ENCODE results near the gene EFCAB9. TPM values are rescaled to one million over a fixed set of nuclear protein-coding genes. Genes with fewer than 3 reads are reported as not detected.

Gene EFCAB9
- total and polyA plus RNA-seq, 2 of the 8 experiments (the other 6 are each of a cell fraction or from before 2014, with no cell fraction given), result not detected

- peaks cover 0 to 8% of the 10 kb centered on the region in 2 experiments; a peak in 1 of 4 replicates for H3K79me2 ChIP-seq (ENCODE audit: control insufficient read depth in 1 of 2, insufficient read depth in 2 of 2, low read length in 2 of 2)
- H3K4ac ChIP-seq (replicated peaks; ENCODE audit: insufficient read length, low read depth, low read length), result no peak overlapping the region
- H3K56ac ChIP-seq (replicated peaks; ENCODE audit: insufficient read length, low read depth, low read length), result no peak overlapping the region
- H4K20me1 ChIP-seq (replicated peaks in 1 of 2; ENCODE audit: control insufficient read depth in 1 of 2, insufficient read depth in 2 of 2, low read length in 2 of 2), result no peaks in the 10 kb centered on the region
- no peak overlapping the region for H2BK120ac ChIP-seq (replicated peaks; ENCODE audit: low read depth, low read length)
- no peaks in the 10 kb centered on the region for H3K4me1 ChIP-seq (replicated peaks in 1 of 4; ENCODE audit: control insufficient read depth in 3 of 4, insufficient read depth in 4 of 4, low read length in 3 of 4)
- H3K23me2 ChIP-seq (ENCODE audit: low read depth, low read length), result no peaks in the 10 kb centered on the region
- no peak overlapping the region for H3K18ac ChIP-seq (ENCODE audit: extremely low read depth, low read length)
- H4K5ac ChIP-seq (ENCODE audit: insufficient read length, low read depth, low read length), result no peak overlapping the region
- no peaks in the 10 kb centered on the region for H3K79me1 ChIP-seq (ENCODE audit: low read depth, low read length)
- no peak overlapping the region for H2BK12ac ChIP-seq (ENCODE audit: low read depth, low read length)
- no peak overlapping the region for H3K9ac ChIP-seq (replicated peaks in 1 of 4; ENCODE audit: extremely low read depth in 1 of 4, low read depth in 3 of 4, low read length in 3 of 4)
- no peak overlapping the region for H2AFZ ChIP-seq (ENCODE audit: low read length)
- H3K9me3 ChIP-seq (ENCODE audit: insufficient read depth in 2 of 2, low read depth in 1 of 2, low read length in 1 of 2), result no peaks in the 10 kb centered on the region
- TF ChIP-seq HDAC2 (IDR thresholded peaks at IDR 0.05; ENCODE audit: borderline replicate concordance in 1 of 2, low read depth in 2 of 2, low read length in 2 of 2) (no peak), USF2 (IDR thresholded peaks at IDR 0.05; ENCODE audit: low read length) (no peak), JUN (IDR thresholded peaks at IDR 0.05; ENCODE audit: low read depth, low read length) (no peak), CTBP2 (IDR thresholded peaks at IDR 0.05; ENCODE audit: borderline replicate concordance, insufficient read depth, insufficient read length, low read length) (no peak), EZH2 (IDR thresholded peaks at IDR 0.05; ENCODE audit: low read depth, low read length, severe bottlenecking) (no peak), NANOG (IDR thresholded peaks at IDR 0.05; ENCODE audit: insufficient read depth, low read depth, low read length, poor library complexity, severe bottlenecking) (no peak), CEBPB (IDR thresholded peaks at IDR 0.05; ENCODE audit: low read depth, low read length) (no peak), MAX (IDR thresholded peaks at IDR 0.05) (no peak), CHD2 (IDR thresholded peaks at IDR 0.05; ENCODE audit: low read length) (no peak), NRF1 (IDR thresholded peaks at IDR 0.05; ENCODE audit: low read depth, low read length) (no peak)
- H3K14ac ChIP-seq (ENCODE audit: insufficient read length), result no peak overlapping the region
- H2BK15ac ChIP-seq (ENCODE audit: low read length), result no peak overlapping the region
- no peak overlapping the region for H3K23ac ChIP-seq (ENCODE audit: insufficient read length)
- POLR2A ChIA-PET (ENCODE audit: partially characterized antibody), result no interaction called here
- CTCF ChIA-PET (ENCODE audit: partially characterized antibody), result no interaction called here
- no peak for DNase-seq (ENCODE audit: low read depth in 1 of 2, low spot score in 2 of 2)
- 94% methylated on average over 2 of the region's 2 CpGs; no CpG with 5 or more reads in 1 of the 2 experiments for WGBS, 2 experiments (ENCODE audit: extremely low coverage in 1 of 2, insufficient coverage in 1 of 2, insufficient read length in 1 of 2, insufficient replicate concordance in 2 of 2, low coverage in 1 of 2, low lambda C conversion rate in 2 of 2, missing lambda C conversion rate in 1 of 2)
- no peak overlapping the region for H3K4me2 ChIP-seq (ENCODE audit: insufficient read depth in 1 of 2, low read depth in 2 of 2, low read length in 2 of 2)
- no peak overlapping the region for H3K4me3 ChIP-seq (ENCODE audit: extremely low read depth in 1 of 4, insufficient read depth in 2 of 4, low read depth in 3 of 4, low read length in 4 of 4)
- H2AK5ac ChIP-seq (ENCODE audit: low read depth, low read length), result no peak overlapping the region
- H2BK5ac ChIP-seq (ENCODE audit: low read depth, low read length), result no peak overlapping the region
- H3K36me3 ChIP-seq (ENCODE audit: control insufficient read depth in 2 of 4, insufficient read depth in 4 of 4, low read length in 3 of 4), result peaks cover 5 to 31% (median 16%) of the 10 kb centered on the region in 4 experiments; a peak in 7 of 8 replicates
- no peak overlapping the region for H4K8ac ChIP-seq (ENCODE audit: extremely low read depth, insufficient read depth, low read length)
- FAIRE-seq, result no peak
- no peak overlapping the region for H3K27ac ChIP-seq (ENCODE audit: low read depth, low read length)
- H3K27me3 ChIP-seq (replicated peaks in 1 of 4; ENCODE audit: control insufficient read depth in 3 of 4, extremely low read depth in 1 of 4, insufficient read depth in 3 of 4, low read length in 3 of 4), result no peaks in the 10 kb centered on the region
- no peak overlapping the region for H4K91ac ChIP-seq (replicated peaks; ENCODE audit: insufficient read length, low read length)
- no peak overlapping the region for H2BK20ac ChIP-seq (ENCODE audit: low read length)
These were observed 15.7 kb downstream of the EFCAB9 start for GRCh38 chr5:172209714-172210113.

All from H1 (cell line).